HCT116 (cell line): ENCODE results near the gene NRROS. TPM values are rescaled to one million over a fixed set of nuclear protein-coding genes. Genes with fewer than 3 reads are reported as not detected.

Experiments
- ATAC-seq: fragments of 200-7000 bp; cut with Tn5 transposase; 2 replicates; pipeline ENCODE4 v1.9.1; 2020; ENCODE audit warnings: mild to moderate bottlenecking, moderate library complexity
- BruUV-seq: library from RNA; stranded (reverse); fragments of 400-500 nt; replicated peaks from 2 replicates; lab custom pipeline; 2021; lab: Mats Ljungman, UMichigan
- CTCF ChIA-PET: fragments of 300-600 bp; sonication (Branson Sonifier 250); formaldehyde crosslinking; loops from one replicate; lab custom pipeline; 2021; ENCODE audit warnings: antibody characterized with exemption; lab: Charles Lee
- POLR2A ChIA-PET: fragments of 300-600, 350-600 bp; sonication (Branson Sonifier 250); formaldehyde crosslinking; loops from one replicate; lab custom pipeline; 2021; ENCODE audit warnings: antibody characterized with exemption; lab: Charles Lee
- RAD21 ChIA-PET, 2 experiments: fragments of 300-600 bp; sonication (Branson Sonifier 250); formaldehyde crosslinking; loops; one replicate each; lab custom pipeline; 2023; ENCODE audit warnings: low total read pairs in 2 of 2; ENCODE audit not compliant: uncharacterized antibody in 2 of 2, unreplicated experiment in 2 of 2, low non-redundant PET in 1 of 2; lab: Charles Lee
- DNase-seq: peaks from one replicate; pipeline ENCODE4 v3.0.0-alpha.2; 2010; ENCODE audit warnings: low read depth, low spot score
- H2AFZ ChIP-seq: fragments of 200-600 bp; shearing (Covaris generic), sonication (generic); 2 replicates; pipeline ENCODE4 v1.6.1; 2017; ENCODE audit warnings: low read depth, mixed run types, mixed read lengths, antibody characterized with exemption, low read length; ENCODE audit not compliant: poor library complexity, severe bottlenecking
- H3K27ac ChIP-seq: 2 replicates; pipeline ENCODE4 v1.5.1; 2012; ENCODE audit warnings: low read depth, low read length
- H3K27me3 ChIP-seq: fragments of 200-600 bp; sonication (generic); 2 replicates; pipeline ENCODE4 v1.6.1; 2016; ENCODE audit warnings: mixed run types, low read length, mixed read lengths; ENCODE audit not compliant: insufficient read depth
- H3K36me3 ChIP-seq, 2 experiments: fragments of 200-500 bp in 1 of 2; fragments of 200-600 bp in 1 of 2; sonication (Bioruptor generic) in 1 of 2; sonication (generic) in 1 of 2; 2 replicates each; pipeline versions ENCODE4 v1.5.1 to v1.6.1; 2014 to 2016; ENCODE audit warnings: low read length in 2 of 2, inconsistent platforms in 1 of 2, mixed read lengths in 1 of 2, mixed run types in 1 of 2; ENCODE audit not compliant: insufficient read depth in 2 of 2, control insufficient read depth in 1 of 2
- H3K4me1 ChIP-seq, 2 experiments: fragments of 200-600 bp in 1 of 2; sonication (generic) in 1 of 2; 2 replicates each; pipeline versions ENCODE4 v1.5.1 to v1.6.1; 2012 to 2017; ENCODE audit warnings: low read length in 2 of 2, inconsistent platforms in 1 of 2, mild to moderate bottlenecking in 1 of 2, mixed read lengths in 1 of 2, mixed run types in 1 of 2, moderate library complexity in 1 of 2; ENCODE audit not compliant: insufficient read depth in 2 of 2, control insufficient read depth in 1 of 2
- H3K4me2 ChIP-seq: fragments of 200-600 bp; sonication (generic); 2 replicates; pipeline ENCODE4 v1.6.1; 2017; ENCODE audit warnings: mixed run types, low read length, mixed read lengths
- H3K4me3 ChIP-seq, 2 experiments: fragments of 200-600 bp in 1 of 2; sonication (generic) in 1 of 2; replicated peaks in 1 of 2; 2 replicates each; pipeline ENCODE4 v1.5.1; 2011 to 2016; ENCODE audit warnings: low read length in 2 of 2, control low read depth in 1 of 2, low read depth in 1 of 2, mild to moderate bottlenecking in 1 of 2, mixed read lengths in 1 of 2, mixed run types in 1 of 2
- H3K79me2 ChIP-seq: fragments of 200-600 bp; sonication (generic); 2 replicates; pipeline ENCODE4 v1.6.1; 2017; ENCODE audit warnings: mild to moderate bottlenecking, mixed run types, low read length, moderate library complexity, mixed read lengths; ENCODE audit not compliant: insufficient read depth
- H3K9ac ChIP-seq: fragments of 200-600 bp; sonication (generic); 2 replicates; pipeline ENCODE4 v1.6.1; 2016; ENCODE audit warnings: low read length, mixed read lengths
- H3K9me2 ChIP-seq: fragments of 200-600 bp; sonication (generic), shearing (Covaris generic); 2 replicates; pipeline ENCODE4 v1.6.1; 2017; ENCODE audit warnings: mixed run types, mild to moderate bottlenecking, moderate library complexity; ENCODE audit not compliant: insufficient read depth
- H3K9me3 ChIP-seq, 2 experiments: fragments of 200-500 bp in 1 of 2; fragments of 200-600 bp in 1 of 2; sonication (Bioruptor generic) in 1 of 2; sonication (generic) in 1 of 2; 2 replicates each; pipeline ENCODE4 v1.6.1; 2014 to 2017; ENCODE audit warnings: low read length in 2 of 2, mixed read lengths in 2 of 2, inconsistent platforms in 1 of 2, low read depth in 1 of 2, mild to moderate bottlenecking in 1 of 2, mixed run types in 1 of 2, moderate library complexity in 1 of 2; ENCODE audit not compliant: control insufficient read depth in 1 of 2, insufficient read depth in 1 of 2
- H4K20me1 ChIP-seq: fragments of 200-600 bp; sonication (generic), shearing (Covaris generic); 2 replicates; pipeline ENCODE4 v1.6.1; 2017; ENCODE audit warnings: mixed run types, mild to moderate bottlenecking, moderate library complexity; ENCODE audit not compliant: insufficient read depth
- ATF3 ChIP-seq: IDR thresholded peaks from 2 replicates; pipeline ENCODE4 v1.6.1; 2012
- CBX3 ChIP-seq: IDR thresholded peaks from 2 replicates; pipeline ENCODE4 v1.6.1; 2012; ENCODE audit warnings: low read depth
- CEBPB ChIP-seq: IDR thresholded peaks from 2 replicates; pipeline ENCODE4 v1.6.1; 2012; ENCODE audit warnings: low read depth
- EGR1 ChIP-seq: IDR thresholded peaks from 2 replicates; pipeline ENCODE4 v1.6.1; 2012; ENCODE audit warnings: low read depth
- EZH2 ChIP-seq: fragments of 200-600 bp; sonication (generic); IDR thresholded peaks from 2 replicates; pipeline ENCODE4 v1.6.1; 2017; ENCODE audit warnings: antibody characterized with exemption, mixed run types
- EZH2phosphoT487 ChIP-seq: fragments of 200-600 bp; IDR thresholded peaks from 2 replicates; pipeline ENCODE4 v1.6.1; 2018; ENCODE audit warnings: antibody characterized with exemption, borderline replicate concordance
- FOSL1 ChIP-seq: IDR thresholded peaks from 2 replicates; pipeline ENCODE4 v1.6.1; 2012; ENCODE audit warnings: low read depth
- JUND ChIP-seq: IDR thresholded peaks from 2 replicates; pipeline ENCODE4 v1.6.1; 2012
- POLR2A ChIP-seq: IDR thresholded peaks from 2 replicates; pipeline ENCODE4 v1.7.0; 2011; ENCODE audit warnings: borderline replicate concordance; ENCODE audit not compliant: insufficient read depth, insufficient read length; ENCODE audit errors: extremely low read depth
- POLR2AphosphoS5 ChIP-seq: IDR thresholded peaks from 2 replicates; pipeline ENCODE4 v1.6.1; 2011; ENCODE audit warnings: mild to moderate bottlenecking, low read depth, low read length, moderate library complexity
- SIN3A ChIP-seq: IDR thresholded peaks from 2 replicates; pipeline ENCODE4 v1.6.1; 2012; ENCODE audit warnings: low read depth
- SRF ChIP-seq: IDR thresholded peaks from 2 replicates; pipeline ENCODE4 v1.6.1; 2012; ENCODE audit warnings: low read depth
- YY1 ChIP-seq: IDR thresholded peaks from 2 replicates; pipeline ENCODE4 v1.6.1; 2011; ENCODE audit warnings: low read length, low read depth, moderate library complexity, mild to moderate bottlenecking; ENCODE audit not compliant: insufficient replicate concordance; ENCODE audit errors: extremely low read depth
- ZFX ChIP-seq: fragments of 450-650 bp; IDR thresholded peaks from 2 replicates; pipeline ENCODE4 v1.6.1; 2017
- intact Hi-C: fragments of 100-400 bp; cut with micrococcal nuclease; formaldehyde crosslinking; loops from 2 replicates; pipeline ENCODE4 v1.10.0; 2022
- total RNA-seq: library from RNA; stranded (reverse); gene quantifications from one replicate; pipeline ENCODE4 v1.2.1, GENCODE V29; 2021; ENCODE audit not compliant: unreplicated experiment
- TF ChIP-seq, protein P1 (sequence below), 3 experiments: fragments of 200-600 bp in 1 of 3; sonication (generic) in 1 of 3; IDR thresholded peaks in 2 of 3; conservative IDR thresholded peaks in 1 of 3; 2 replicates each; pipeline ENCODE4 v1.5.1; 2012 to 2017; ENCODE audit warnings: low read depth in 2 of 3, low read length in 2 of 3, antibody characterized with exemption in 1 of 3, borderline replicate concordance in 1 of 3, control low read depth in 1 of 3, mild to moderate bottlenecking in 1 of 3, mixed read lengths in 1 of 3, mixed run types in 1 of 3, moderate library complexity in 1 of 3; ENCODE audit not compliant: insufficient read depth in 1 of 3
- TF ChIP-seq, protein P2 (sequence below): IDR thresholded peaks from 2 replicates; pipeline ENCODE4 v1.6.1; 2011; ENCODE audit warnings: mild to moderate bottlenecking, low read length, moderate library complexity; ENCODE audit not compliant: insufficient replicate concordance; ENCODE audit errors: extremely low read depth
- TF ChIP-seq, protein P3 (sequence below): IDR thresholded peaks from 2 replicates; pipeline ENCODE4 v1.6.1; 2012; ENCODE audit warnings: low read depth

The NRROS gene
- total RNA-seq, 1 experiment from 2014 or later = 0.12 TPM

DNA sequence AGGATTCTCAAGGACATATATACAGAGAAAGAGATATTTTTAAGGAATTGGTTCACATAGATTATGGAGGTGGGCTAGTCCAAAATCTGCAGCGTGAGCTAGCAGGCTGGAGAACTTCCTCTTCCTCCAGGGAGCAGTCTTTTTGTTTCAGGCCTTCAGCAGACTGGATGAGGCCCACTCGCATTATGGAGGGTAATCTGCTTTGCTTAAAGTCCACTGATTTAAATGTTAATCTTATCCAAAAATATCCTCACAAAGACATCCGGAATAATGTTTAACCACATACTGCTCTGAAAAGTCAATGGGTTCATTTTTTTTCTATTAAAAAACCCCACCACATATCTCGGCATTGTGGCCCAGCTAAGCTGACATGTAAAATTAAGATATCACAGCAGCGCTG lies 22.2 kb upstream of the NRROS start:
- Histone ChIP-seq H4K20me1 (no peaks in the 10 kb centered on the region), H3K9ac (no peak overlapping the region), H3K9me2 (no peaks in the 10 kb centered on the region), H3K36me3 (no peaks in the 10 kb centered on the region), H2AFZ (no peak overlapping the region), H3K4me3 (no peak overlapping the region), H3K4me1 (peaks cover 12 to 17% of the 10 kb centered on the region in 2 experiments; a peak in 3 of 4 replicates), H3K27ac (no peak overlapping the region), H3K9me3 (no peaks in the 10 kb centered on the region), H3K79me2 (no peaks in the 10 kb centered on the region), H3K4me2 (no peak overlapping the region), H3K27me3 (no peaks in the 10 kb centered on the region)
- ChIA-PET CTCF (interaction anchor here (1.7 kb wide), 1 partner anchor 8 kb away, joined by 7 read pairs; no protein-coding TSS in a partner anchor), RAD21 (no interaction called here), POLR2A (no interaction called here)
- BruUV-seq = no TSS peak
- DNase-seq = no peak
- intact Hi-C loops = no loop called here
- no peak for ATAC-seq
- TF ChIP-seq, protein P1, sequence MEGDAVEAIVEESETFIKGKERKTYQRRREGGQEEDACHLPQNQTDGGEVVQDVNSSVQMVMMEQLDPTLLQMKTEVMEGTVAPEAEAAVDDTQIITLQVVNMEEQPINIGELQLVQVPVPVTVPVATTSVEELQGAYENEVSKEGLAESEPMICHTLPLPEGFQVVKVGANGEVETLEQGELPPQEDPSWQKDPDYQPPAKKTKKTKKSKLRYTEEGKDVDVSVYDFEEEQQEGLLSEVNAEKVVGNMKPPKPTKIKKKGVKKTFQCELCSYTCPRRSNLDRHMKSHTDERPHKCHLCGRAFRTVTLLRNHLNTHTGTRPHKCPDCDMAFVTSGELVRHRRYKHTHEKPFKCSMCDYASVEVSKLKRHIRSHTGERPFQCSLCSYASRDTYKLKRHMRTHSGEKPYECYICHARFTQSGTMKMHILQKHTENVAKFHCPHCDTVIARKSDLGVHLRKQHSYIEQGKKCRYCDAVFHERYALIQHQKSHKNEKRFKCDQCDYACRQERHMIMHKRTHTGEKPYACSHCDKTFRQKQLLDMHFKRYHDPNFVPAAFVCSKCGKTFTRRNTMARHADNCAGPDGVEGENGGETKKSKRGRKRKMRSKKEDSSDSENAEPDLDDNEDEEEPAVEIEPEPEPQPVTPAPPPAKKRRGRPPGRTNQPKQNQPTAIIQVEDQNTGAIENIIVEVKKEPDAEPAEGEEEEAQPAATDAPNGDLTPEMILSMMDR (IDR thresholded peaks at IDR 0.05 in 2 of 3, conservative IDR thresholded peaks at IDR 0.05 in 1 of 3; ENCODE audit: borderline replicate concordance in 1 of 3, insufficient read depth in 1 of 3, low read depth in 2 of 3, low read length in 2 of 3) = no peak
- no peak for TF ChIP-seq JUND
- TF ChIP-seq CEBPB = no peak
- no peak for TF ChIP-seq YY1
- no peak for TF ChIP-seq POLR2A
- TF ChIP-seq, protein P2, sequence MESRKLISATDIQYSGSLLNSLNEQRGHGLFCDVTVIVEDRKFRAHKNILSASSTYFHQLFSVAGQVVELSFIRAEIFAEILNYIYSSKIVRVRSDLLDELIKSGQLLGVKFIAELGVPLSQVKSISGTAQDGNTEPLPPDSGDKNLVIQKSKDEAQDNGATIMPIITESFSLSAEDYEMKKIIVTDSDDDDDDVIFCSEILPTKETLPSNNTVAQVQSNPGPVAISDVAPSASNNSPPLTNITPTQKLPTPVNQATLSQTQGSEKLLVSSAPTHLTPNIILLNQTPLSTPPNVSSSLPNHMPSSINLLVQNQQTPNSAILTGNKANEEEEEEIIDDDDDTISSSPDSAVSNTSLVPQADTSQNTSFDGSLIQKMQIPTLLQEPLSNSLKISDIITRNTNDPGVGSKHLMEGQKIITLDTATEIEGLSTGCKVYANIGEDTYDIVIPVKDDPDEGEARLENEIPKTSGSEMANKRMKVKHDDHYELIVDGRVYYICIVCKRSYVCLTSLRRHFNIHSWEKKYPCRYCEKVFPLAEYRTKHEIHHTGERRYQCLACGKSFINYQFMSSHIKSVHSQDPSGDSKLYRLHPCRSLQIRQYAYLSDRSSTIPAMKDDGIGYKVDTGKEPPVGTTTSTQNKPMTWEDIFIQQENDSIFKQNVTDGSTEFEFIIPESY = no peak
- TF ChIP-seq ATF3 = no peak
- no peak for TF ChIP-seq SRF
- no peak for TF ChIP-seq FOSL1
- TF ChIP-seq EGR1 = no peak
- TF ChIP-seq EZH2 = no peak
- TF ChIP-seq SIN3A = no peak
- no peak for TF ChIP-seq POLR2AphosphoS5
- TF ChIP-seq ZFX = no peak
- no peak for TF ChIP-seq CBX3
- TF ChIP-seq, protein P3, sequence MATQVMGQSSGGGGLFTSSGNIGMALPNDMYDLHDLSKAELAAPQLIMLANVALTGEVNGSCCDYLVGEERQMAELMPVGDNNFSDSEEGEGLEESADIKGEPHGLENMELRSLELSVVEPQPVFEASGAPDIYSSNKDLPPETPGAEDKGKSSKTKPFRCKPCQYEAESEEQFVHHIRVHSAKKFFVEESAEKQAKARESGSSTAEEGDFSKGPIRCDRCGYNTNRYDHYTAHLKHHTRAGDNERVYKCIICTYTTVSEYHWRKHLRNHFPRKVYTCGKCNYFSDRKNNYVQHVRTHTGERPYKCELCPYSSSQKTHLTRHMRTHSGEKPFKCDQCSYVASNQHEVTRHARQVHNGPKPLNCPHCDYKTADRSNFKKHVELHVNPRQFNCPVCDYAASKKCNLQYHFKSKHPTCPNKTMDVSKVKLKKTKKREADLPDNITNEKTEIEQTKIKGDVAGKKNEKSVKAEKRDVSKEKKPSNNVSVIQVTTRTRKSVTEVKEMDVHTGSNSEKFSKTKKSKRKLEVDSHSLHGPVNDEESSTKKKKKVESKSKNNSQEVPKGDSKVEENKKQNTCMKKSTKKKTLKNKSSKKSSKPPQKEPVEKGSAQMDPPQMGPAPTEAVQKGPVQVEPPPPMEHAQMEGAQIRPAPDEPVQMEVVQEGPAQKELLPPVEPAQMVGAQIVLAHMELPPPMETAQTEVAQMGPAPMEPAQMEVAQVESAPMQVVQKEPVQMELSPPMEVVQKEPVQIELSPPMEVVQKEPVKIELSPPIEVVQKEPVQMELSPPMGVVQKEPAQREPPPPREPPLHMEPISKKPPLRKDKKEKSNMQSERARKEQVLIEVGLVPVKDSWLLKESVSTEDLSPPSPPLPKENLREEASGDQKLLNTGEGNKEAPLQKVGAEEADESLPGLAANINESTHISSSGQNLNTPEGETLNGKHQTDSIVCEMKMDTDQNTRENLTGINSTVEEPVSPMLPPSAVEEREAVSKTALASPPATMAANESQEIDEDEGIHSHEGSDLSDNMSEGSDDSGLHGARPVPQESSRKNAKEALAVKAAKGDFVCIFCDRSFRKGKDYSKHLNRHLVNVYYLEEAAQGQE = no peak
- TF ChIP-seq EZH2phosphoT487 = no peak
